ENCODE measurements around the gene CD48.
"Not testable (repeated sequence)": the region's sequence is repeated elsewhere in the genome, so short reads cannot be mapped to it uniquely, and the experiment has no call there.

The CD48 gene

DNA sequence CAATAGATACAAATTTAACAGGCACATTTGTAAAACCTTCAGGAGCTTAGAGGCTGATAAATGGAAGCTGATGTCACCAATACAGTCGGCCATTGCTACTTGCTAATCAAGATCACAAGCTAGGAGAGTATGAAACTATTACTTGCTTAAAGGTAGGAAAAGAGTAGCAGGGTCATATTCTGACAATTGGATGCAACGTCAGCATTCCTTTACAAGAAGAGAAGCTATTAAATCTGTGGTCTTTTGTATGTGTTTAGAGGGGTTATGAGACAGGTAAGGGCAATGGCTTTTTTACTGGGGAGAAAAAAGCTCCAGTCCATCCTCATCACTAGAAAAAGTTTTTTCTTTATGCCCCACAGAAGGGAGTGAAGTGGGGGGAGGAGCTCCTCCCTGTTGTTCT, 11.7 kb upstream of the CD48 start:
- TF ChIP-seq, protein P1, sequence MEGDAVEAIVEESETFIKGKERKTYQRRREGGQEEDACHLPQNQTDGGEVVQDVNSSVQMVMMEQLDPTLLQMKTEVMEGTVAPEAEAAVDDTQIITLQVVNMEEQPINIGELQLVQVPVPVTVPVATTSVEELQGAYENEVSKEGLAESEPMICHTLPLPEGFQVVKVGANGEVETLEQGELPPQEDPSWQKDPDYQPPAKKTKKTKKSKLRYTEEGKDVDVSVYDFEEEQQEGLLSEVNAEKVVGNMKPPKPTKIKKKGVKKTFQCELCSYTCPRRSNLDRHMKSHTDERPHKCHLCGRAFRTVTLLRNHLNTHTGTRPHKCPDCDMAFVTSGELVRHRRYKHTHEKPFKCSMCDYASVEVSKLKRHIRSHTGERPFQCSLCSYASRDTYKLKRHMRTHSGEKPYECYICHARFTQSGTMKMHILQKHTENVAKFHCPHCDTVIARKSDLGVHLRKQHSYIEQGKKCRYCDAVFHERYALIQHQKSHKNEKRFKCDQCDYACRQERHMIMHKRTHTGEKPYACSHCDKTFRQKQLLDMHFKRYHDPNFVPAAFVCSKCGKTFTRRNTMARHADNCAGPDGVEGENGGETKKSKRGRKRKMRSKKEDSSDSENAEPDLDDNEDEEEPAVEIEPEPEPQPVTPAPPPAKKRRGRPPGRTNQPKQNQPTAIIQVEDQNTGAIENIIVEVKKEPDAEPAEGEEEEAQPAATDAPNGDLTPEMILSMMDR (IDR thresholded peaks at IDR 0.05; ENCODE audit: low read depth, low read length) = no peak
- H3K4me3 ChIP-seq (ENCODE audit: low read depth, low read length) = no peak overlapping the region

DNA sequence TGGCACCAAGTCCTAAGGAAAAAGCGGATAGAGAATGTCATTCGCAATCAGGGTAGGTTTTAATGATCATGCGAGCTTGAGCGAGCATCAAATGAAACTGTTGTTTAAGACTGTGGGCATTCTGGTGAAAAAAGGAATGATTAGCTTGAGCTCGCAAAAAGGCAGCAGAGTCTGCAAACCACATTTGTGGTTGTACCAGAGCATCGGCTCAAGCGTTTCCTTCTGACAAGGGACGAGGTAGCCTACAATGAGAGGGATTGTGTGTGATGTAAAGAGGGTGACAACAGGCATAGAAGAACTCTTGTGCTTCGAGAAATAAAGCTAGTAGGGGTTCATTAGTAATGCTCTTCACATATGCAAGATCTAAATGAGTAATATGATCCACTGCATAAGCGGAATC, 11.1 kb upstream of the CD48 start:
- no peak overlapping the region for H3K4me3 ChIP-seq (ENCODE audit: low read depth, low read length)
- TF ChIP-seq, protein P1 (IDR thresholded peaks at IDR 0.05; ENCODE audit: low read depth, low read length) = no peak

DNA sequence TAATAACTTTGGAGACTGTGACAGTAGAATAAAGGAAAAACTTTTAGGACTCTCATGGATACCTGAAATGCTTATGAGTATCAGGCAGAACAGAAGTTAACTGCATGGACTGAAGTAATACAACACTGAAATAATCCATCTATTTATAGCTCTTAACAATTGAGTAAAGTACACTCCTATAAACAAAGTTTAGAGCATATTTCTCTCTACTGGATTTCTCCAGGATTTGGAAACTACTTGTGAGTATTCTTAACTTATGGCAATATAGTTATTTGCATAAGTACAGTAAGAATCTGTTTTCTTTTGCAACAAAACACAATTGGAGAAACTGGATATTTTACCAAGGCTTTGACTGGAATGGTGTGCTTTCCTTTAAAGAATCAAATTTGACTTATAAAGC, 9.9 kb upstream of the CD48 start:
- TF ChIP-seq, protein P1 (IDR thresholded peaks at IDR 0.05; ENCODE audit: low read depth, low read length) = no peak
- H3K4me3 ChIP-seq (ENCODE audit: low read depth, low read length) = no peak overlapping the region

DNA sequence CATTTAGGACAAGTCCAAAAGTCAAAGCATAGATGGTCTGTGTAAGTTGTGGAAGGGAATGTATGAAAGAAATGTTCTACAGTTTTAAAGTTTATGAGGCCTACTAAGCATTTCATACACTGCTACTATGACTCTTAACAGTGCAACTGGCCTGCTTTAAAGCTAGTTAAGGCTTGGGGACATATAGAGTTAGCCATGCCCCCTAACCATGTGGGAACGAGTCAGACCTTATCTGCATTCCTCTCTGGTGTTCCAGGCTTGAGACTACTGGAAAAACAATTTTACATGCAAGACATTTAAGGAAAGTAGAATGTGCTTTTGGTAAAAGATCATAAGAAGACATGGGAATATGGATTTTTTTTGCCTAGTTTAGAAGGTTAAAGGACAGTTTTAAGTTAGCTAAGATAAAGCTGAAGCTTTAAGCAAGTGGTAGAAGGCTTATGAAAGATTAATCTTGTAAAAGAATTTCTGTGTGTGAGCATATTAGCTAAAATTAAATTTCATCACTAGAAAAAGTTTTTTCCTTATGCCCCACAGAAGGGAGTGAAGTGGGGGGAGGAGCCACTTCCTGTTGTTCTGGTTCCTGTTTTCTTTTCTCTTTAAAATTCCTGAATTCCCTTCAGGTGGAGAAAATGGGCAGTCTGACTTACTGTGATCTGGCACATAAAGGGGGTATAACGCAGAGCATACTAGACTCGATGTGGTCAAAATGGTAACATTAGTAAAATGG, 8.9 kb upstream of the CD48 start:
- TF ChIP-seq, protein P1 (IDR thresholded peaks at IDR 0.05; ENCODE audit: low read depth, low read length) = no peak
- no peak overlapping the region for H3K4me3 ChIP-seq (ENCODE audit: low read depth, low read length)

DNA sequence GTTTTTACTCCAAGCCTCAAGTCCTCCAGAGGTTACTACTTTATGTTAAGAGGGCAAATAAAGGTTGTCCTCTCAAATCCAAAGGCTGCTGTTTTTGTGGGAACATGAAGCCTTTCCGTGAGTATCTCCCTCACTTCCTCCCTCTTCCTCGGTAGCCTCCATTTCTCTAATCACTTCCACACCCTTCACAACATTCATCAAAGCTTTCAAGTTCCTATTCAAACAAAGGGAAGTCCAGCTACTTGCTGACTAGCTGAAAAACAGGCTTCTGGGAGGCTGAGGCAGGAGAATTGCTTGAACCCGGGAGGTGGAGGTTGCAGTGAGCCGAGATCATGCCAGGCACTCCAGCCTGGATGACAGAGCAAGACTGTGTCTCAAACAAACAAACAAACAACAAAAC, 6.6 kb upstream of the CD48 start:
- H3K4me3 ChIP-seq (ENCODE audit: low read depth, low read length) = no peak overlapping the region
- TF ChIP-seq, protein P1 (IDR thresholded peaks at IDR 0.05; ENCODE audit: low read depth, low read length) = no peak

DNA sequence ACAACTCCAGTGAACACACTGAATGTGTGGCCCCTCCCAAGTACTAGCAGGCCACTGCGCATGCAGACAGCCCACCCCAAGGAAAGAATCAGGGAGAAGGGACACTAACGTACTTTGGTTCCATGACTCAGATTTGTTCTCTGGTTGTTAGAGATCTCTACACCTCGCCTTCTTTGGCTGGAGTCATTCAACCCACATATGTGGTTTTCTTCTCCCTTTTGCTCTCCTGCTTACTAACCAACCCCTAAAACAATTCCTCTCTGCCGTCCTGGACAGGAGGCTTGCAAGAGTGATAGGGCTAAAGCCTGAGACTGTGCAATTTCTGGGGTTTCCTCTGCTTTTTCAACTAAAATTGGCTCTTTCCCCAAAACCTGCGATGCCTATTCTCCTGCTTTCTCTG, 5.7 kb upstream of the CD48 start:
- TF ChIP-seq, protein P1 (IDR thresholded peaks at IDR 0.05; ENCODE audit: low read depth, low read length) = no peak
- H3K4me3 ChIP-seq (ENCODE audit: low read depth, low read length) = no peak overlapping the region

DNA sequence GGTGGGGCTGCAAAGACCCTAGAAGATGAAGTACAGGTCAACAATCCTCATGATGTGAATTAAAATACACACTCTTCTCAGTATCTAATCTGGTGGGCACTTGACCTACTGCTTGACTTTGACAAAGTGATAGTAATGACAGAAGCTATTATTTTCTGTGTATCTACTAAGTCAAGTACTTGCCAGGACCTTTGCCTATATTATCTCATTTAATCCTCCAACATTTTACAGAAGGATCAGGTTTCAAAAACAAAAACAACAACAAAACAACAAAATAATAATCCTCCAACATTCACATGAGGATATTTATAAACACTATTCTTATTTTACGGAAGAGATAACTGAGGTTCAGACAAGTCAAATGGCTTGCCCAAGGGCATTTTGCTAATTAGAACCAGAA, 4.4 kb upstream of the CD48 start:
- no peak overlapping the region for H3K4me3 ChIP-seq (ENCODE audit: low read depth, low read length)
- TF ChIP-seq, protein P1 (IDR thresholded peaks at IDR 0.05; ENCODE audit: low read depth, low read length) = no peak

DNA sequence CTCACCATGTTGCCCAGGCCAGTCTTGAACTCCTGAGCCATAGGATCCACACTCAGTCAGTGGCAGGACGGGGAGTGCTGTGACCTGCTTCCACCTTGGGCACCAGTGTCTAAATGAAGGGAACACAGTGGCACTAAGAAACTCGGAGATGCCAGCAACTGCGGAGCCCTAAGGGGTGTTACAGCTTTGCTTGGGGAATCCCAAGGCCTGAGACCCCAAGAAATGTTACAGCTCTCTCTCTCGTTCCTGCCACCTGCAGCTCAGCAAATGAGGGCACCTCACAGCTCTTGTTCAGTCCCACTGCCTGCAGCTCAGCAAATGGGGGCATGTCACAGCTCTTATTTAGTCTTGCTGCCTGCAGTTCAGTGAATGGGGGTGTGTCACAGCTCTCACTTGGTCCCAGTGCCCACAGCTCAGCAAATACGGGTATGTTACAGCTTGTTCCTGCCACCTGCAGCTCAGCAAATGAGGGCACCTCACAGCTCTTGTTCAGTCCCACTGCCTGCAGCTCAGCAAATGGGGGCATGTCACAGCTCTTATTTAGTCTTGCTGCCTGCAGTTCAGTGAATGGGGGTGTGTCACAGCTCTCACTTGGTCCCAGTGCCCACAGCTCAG, 2.5 kb upstream of the CD48 start:
- H3K4me3 ChIP-seq (ENCODE audit: low read depth, low read length) = not testable (repeated sequence)

Data from WI38 (cell line).